A549 treated with GW870086 at 1 μM for 4 hours (cell line): ENCODE measurements around the gene DNAJC3. TPM values are rescaled to one million over a fixed set of nuclear protein-coding genes. Genes with fewer than 3 reads are reported as not detected.

Source experiments
- total RNA-seq: library from RNA; stranded (reverse); fragments of 200-300 nt; extraction: Qiagen RNA extraction; gene quantifications from 5 replicates; pipeline ENCODE4 v1.2.3, GENCODE V29; 2022; ENCODE audit warnings: low read depth

The DNAJC3 gene
- total RNA-seq = 9.5 to 13.6 TPM (median 12.3 TPM) in 5 replicates

GRCh38 chr13:95676762-95677563 is at the start of gene DNAJC3:
TSS of gene DNAJC3 (plus strand) at chr13:95677139. CDS start at chr13:95677256, 117 bp downstream.

GRCh38 chr13:95644601-95645052 is 32.3 kb upstream of the DNAJC3 start, which contains the start of gene DZIP1:
TSS of gene DZIP1 (minus strand) at chr13:95644706. CDS start at chr13:95642029, 2,677 bp downstream.

Other genes with a start within 250 kb of the DNAJC3 start
- gene CLDN10, start 124.4 kb upstream of the DNAJC3 start, total RNA-seq = 0.14 to 0.37 TPM (median 0.28 TPM) in 4 of 5 replicates, not detected in the other
- gene DZIP1, start 32.4 kb upstream of the DNAJC3 start, total RNA-seq = 9.6 to 14.3 TPM (median 12.1 TPM) in 5 replicates